CD4-positive, alpha-beta T cell treated with Interleukin-4 for 1 hour (primary cell): ENCODE results near the gene XPO5.
"Not testable (repeated sequence)": the region's sequence is repeated elsewhere in the genome, so short reads cannot be mapped to it uniquely, and the experiment has no call there.

Source experiments
- DNase-seq, 2 donors: peaks; one replicate each; pipeline ENCODE4 v3.0.0-alpha.2; 2020 to 2022

Gene XPO5

DNA sequence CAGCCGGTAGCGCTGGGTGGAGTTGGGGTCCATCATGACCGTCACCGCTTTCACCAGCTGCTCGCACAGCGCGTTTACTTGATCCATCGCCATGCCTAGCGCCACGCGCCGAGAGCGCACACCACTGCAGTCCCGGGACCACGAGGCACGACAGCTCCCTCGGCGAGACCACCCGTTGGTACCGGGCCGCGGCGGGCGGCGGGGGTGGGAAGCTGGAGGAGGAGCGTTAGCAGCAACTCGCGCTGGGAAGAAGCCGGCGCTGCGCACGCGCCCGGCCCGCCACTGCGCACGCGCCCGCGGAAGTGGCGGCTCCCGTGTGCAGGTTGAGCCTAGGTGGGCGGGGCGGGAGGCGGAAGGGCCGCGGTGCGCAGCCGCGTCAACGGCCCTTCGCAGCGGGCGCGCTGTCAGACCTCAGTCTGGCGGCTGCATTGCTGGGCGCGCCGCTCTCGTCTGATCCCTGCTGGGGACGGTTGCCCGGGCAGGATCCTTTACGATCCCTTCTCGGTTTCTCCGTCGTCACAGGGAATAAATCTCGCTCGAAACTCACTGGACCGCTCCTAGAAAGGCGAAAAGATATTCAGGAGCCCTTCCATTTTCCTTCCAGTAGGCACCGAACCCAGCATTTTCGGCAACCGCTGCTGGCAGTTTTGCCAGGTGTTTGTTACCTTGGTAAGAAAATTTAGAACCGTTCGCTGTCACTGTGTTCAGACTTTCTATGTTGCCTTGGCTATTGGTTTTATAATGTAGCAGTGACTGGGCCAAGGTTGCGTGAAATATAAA lies at the start of gene XPO5, which contains the start of gene POLH:
TSS of gene XPO5 (minus strand) at position 267 of the 780 bp plus-strand sequence. CDS start at position 93, 174 bp downstream.
TSS of gene POLH (plus strand) at position 414 of the 780 bp plus-strand sequence. CDS start 6,135 bp downstream, outside the sequence.
- peak; percentile 92 for DNase-seq

DNA sequence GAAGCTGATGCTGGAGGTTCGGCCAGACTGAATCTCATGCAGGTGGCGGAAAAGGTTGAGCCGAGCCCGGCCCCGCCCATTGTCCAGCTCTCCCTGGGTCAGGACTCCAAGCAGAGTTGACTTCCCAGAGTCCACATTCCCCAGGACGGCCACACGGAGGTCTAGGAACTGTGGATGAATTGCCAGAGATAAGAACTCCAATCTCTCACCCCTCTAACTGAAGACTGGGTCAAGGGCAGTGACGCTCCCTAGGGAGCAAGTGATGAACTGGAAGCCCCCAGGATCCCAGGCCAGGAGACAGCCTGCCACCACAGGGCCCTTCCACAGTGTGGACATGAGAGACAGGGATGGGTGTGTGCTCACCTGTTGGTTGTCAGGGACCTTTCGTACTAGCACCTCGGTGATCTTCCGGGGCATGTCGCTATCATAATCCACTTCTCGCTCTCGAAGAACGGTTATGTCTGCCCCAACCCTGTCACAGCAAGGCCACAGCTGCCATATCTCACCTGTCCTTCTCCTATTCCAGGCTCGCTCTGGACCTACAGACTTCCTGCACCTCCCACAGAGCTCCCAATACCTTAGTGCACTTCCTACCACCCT lies 49.7 kb upstream of the XPO5 start:
- DNase-seq: no peak

DNA sequence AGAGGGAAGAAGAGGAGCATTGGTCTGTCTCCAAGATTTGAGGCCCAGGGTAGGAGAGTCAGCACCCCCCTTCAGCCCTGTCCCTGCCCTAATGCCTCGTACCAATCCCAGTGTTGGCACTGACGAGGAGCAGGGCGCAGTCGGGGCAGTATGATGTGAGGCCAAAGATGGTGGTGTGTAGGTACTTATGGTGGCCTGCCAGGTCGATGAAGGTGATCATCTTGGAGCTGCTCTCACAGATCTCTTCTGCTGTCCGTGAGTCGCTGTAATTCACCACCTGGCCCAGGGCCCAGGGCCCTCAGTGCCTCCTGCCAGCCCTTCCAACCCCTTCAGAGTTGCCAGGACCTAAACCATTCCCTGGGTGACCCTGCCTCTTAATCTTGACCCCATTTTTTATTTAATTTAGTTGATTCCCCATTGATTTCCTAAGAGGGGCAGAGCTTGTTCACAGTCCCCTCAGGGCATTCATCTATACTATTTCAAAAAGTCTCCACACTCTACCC lies 49.0 kb upstream of the XPO5 start:
- no peak for DNase-seq

DNA sequence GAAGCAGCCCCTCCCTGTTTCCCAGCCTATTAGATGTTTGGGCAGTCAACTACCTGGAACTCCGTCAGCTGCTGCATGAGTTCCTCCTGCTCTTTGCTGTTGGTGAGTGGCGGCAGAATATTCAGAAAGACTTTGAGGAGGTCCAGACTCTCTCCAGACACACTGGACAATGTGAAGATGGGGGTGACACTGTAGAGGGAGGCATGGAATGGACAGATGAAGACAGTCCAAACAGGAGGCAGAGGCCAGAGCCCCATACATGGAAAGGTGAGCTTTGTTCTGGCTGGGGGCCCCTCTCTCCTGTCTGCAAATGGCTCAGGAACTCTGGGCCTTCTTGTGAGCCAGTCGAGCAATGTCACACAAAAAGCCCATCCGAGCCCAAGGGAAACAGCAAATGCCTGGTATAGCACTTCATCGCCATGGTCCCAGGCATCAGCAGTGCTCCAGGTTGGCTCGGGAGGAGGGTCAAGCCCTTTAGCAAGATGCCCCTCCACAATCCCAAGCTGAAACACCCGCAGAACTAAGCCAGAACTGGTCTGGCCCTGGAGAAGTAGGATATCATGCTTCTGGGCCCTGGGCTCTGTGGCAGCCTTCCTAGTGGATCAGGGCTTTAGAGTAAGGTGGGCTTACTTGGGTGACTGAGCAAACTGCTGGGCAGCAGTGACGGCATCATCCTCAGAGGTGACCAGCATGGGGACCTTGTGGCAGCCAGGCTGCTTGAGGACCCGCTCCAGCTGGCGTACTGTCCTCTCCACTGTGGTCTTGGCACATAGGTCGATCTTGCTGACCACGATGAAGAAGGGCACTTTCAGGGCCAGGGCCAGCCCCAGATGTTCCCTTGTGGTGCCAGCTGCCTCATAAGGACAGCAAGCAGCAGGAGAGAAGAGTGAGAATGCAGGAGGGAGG lies 48.3 kb upstream of the XPO5 start:
- no peak for DNase-seq

DNA sequence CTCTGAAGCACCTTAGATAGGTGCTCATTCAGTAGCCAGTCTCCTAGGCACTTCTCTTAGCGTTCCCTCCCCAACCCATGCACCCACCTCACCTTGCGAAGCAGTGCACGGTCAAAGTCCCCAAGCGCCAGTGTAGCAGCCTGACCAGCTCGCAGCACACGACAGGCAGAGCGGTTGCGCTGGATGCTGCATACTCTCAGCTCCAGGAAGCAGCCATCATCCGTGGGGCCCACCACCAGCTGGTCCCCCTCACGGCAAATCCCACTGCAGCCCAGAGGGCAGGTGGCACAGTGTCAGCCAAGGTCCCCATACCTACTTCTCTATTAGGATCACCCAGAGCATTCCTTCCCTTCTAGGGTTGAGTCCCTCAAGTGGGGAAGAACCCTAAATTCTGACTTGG lies 46.7 kb upstream of the XPO5 start:
- no peak for DNase-seq

DNA sequence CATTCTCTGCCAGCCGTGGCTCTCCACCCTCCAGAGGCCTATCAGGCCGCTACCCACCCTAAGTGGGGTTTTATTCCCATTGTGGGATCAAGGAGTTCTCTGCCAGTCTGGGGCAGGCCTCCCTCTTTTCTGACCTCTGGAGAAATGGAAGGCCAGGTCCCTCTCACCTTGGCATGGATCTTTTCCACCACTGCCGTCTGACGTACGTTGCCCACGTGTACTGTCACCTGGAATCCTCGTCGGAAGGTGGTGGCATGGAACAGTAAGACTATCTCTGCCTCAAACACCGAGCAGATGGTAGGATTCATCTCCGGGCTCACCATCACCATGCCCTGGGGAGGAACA lies 46.0 kb upstream of the XPO5 start:
- no peak for DNase-seq

DNA sequence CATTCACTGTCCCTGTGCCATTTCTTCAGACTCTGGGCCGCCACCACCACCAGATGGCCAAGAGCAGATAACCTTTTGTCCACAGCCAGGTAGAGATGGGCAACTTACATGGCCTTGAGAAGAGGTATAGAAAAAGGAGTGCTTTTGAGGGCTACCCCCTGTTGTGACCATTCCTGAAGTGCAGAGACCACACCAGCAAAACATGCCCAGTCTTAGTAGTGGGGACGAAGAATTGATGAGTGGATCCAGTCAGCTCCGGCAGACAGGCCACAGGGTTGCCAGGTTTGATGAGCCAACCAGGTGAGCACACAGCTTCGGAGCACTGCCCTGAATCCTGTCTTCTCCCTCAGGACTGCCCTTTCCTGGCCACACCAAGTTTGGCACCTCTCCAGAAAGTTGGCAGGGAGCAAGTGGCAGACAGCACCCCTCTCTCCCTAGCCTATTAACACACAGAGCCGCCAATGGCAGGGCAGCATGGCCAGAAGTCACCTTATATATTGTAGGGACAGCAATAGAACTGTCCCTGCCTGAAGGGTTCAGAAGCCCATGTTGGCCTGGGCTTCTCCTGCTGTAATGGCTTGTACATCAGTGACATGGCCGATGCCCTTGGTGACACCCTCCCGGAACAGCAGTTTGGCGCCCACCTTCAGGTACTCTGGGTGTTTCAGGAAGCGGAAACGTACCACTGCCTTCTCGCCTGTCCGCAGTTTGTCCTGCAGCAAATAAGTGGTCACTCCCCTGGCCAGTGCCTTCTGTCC lies 45.4 kb upstream of the XPO5 start:
- no peak for DNase-seq

DNA sequence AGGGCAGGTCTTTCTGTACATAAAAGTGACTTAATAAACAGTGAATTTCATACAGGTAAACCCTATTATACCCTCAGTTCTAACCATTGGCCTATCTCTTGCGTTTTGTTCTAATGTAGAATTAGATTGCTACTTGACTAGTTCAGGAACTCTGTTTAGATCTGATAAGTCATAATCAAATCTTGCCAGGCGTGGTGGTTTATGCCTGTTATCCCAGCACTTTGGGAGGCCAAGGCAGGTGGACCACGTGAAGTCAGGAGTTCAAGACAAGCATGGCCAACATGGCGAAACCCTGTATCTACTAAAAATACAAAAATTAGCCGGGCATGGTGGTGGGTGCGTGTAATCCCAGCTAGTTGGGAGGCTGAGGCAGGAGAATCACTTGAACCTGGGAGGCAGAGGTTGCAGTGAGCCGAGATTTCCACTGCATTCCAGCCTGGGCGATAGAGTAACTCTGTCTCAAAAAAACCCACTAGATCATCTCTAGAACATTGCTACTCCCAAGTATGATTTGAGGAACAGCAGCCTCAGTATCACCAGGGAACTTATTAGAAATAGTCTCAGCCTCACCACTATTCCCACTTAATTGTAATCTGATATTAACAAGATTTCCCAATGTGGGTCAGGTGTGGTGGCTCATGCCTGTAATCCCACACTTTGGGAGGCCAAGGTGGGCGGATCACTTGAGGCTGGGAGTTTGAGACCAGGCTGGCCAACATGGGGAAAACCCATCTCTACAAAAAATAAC lies 41.1 kb upstream of the XPO5 start:
- DNase-seq: no peak

DNA sequence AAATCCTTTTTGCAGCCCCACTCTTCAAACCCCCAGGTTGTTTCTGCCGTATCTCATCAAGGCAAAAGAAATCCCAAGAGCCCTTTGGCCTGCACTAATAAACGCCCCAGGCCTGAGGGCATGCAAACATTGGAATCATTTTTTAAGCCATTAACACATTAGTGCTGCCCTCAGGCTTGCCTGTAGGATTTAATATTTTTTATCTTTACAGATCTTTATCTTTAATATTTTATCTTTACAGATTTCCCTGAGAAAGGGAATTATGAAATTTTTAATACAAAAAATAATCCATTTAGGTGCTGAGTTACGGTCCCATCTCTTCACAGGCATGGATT lies 38.5 kb upstream of the XPO5 start:
- DNase-seq: no peak

DNA sequence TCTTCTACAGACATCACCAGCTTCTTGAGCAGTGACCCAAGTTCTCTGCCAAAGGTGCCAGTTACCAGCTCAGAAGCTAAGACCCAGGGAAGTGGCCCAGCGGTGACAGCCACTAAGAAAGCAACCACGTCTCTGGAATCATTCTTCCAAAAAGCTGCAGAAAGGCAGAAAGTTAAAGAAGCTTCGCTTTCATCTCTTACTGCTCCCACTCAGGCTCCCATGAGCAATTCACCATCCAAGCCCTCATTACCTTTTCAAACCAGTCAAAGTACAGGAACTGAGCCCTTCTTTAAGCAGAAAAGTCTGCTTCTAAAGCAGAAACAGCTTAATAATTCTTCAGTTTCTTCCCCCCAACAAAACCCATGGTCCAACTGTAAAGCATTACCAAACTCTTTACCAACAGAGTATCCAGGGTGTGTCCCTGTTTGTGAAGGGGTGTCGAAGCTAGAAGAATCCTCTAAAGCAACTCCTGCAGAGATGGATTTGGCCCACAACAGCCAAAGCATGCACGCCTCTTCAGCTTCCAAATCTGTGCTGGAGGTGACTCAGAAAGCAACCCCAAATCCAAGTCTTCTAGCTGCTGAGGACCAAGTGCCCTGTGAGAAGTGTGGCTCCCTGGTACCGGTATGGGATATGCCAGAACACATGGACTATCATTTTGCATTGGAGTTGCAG lies 38.0 kb upstream of the XPO5 start:
- no peak for DNase-seq

DNA sequence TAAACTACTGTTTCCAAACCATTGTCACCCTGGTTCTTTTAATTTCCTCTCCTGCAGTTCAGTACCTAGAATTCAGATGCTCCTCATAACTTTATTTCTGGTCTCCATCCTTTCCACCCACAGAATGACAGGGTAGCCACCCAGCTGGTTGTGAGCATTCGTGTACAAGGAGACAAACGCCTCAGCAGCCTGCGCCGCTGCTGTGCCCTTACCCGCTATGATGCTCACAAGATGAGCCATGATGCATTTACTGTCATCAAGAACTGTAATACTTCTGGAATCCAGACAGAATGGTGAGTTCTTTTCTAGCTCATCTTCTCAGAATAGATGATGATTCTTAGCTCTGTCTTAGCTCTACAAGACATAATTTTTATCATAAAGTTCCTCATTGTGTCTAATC lies 34.6 kb upstream of the XPO5 start:
- no peak for DNase-seq

DNA sequence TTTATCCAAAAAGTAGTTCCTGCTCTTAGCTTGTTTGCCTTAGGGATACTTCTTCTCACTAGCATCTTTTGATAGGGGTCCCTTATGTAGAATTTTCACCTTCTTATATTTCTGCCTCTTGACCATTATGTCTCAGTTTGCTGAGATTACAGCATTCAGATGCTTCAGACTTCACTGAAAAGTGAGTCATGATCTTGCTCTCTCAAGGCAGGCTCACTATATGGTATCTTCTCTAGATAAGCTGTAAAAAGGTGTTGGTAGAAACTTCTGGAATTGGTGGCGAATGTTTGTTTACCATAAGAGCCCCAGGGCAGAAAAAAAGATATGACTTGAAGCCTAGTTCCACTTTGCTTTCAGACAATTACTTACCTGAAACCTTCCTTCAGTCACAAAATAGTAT lies 33.6 kb upstream of the XPO5 start:
- no peak for DNase-seq

DNA sequence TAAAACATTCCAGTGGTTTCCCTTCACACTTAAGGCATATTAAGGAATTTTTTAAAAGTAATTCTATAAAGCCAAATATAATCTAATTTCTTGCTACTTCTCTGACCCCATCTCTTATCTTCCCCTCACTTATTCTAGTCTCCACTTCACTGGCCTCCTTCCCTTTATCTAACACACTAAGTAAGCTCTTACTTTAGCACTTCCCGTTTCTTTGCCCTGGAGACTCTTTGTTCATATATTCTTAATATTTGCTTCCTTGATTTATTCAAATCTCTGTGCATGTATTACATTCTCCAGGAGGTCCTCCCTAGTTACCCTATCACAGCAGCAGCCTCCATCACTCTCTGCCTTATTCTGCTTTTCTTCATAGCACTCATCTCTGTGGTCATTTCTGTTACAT lies 33.0 kb upstream of the XPO5 start:
- no peak for DNase-seq

DNA sequence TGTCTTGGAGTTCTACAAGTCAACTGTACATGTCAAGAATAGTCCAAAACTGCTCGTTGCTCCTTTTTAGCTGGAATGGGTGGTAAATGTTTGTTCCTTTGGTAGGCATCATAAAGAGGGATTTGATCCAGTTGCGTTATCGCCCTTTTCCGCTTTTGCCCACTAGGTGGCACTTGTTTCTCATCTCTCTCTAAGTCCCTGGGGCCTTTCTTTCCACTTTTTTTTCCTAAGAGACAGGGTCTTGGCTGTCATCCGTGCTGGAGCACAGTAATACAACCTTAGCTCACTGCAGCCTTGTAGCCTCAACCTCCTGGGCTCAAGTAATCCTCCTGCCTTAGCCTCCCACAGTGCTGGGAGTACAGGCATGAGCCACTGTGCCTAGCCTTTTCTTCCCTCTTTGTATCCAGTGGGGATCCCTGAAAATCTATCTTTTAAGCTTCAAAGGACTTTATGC lies 32.5 kb upstream of the XPO5 start:
- DNase-seq: peak; percentile 44 to 59

DNA sequence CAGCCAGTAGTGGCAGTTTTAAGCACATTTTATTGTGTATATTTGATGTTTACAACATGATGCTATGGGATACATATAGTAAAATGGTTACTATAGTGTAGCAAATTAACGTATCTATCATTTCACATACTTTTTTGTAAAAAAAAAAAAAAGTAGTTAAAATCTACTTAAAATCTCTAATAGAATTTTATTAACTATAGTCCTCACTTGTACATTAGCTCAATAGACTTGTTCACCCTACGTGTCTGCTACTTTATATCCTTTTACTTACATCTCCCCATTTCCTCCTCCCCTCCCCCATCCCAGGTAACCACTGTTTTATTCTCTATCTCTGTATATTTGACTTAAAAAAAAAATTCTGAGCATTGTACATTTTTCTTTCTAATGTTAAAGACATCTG lies 30.2 kb upstream of the XPO5 start:
- DNase-seq: no peak

DNA sequence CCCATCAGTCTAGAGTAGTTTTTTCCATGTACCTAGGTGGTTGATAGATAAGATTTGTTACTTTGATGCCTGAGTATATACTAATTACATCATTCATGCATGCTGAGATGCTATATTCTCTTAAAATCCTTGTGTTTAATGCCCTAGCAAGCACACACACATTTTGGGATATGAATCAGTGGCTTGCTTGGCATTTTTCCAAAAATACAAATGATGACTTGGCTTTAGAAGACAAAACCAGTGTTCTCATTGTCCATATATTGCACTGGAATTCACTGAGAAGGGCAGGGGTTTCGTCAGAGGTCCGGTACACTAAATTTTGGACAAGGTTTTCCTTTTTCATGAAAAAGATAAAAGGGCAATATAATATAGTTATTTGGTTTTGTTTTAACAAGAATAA lies 28.3 kb upstream of the XPO5 start:
- no peak for DNase-seq

DNA sequence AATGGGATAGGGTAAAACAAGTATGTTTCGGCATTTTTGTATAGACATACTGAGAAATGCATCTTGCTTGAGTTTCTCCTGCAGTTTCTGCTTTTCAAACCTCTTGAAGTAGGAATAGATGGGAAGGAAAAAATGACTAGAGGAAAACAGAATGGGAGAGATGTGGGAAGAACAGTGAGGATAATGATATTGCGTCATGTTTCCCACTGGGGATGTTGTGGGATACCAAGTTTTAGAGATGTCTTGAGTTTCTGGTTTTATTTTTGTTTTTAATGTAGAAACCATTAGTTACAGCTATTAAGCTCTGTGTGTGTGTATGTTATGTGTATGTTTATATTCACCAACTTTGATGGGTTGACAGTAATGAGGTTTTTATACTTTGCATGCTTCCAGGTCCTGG lies 24.8 kb upstream of the XPO5 start:
- DNase-seq: no peak

DNA sequence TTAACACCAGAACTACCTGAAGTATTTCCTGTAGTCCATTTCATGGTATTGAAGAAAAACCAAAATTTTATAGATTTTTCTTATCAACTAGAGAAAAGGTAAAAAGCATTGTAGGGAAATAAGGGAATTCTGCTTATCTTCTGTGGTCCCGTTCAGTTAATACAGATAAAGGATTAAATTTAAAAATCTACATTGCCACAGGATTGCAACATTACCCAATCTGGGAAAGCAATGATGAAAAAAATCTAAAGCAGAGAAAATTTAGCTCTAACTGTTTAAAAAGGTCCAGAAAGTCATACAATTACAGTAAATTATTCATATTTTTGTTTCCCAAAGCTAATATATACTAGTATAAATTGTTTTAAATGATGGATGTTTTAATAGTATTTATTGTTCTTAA lies 18.1 kb upstream of the XPO5 start:
- no peak for DNase-seq

DNA sequence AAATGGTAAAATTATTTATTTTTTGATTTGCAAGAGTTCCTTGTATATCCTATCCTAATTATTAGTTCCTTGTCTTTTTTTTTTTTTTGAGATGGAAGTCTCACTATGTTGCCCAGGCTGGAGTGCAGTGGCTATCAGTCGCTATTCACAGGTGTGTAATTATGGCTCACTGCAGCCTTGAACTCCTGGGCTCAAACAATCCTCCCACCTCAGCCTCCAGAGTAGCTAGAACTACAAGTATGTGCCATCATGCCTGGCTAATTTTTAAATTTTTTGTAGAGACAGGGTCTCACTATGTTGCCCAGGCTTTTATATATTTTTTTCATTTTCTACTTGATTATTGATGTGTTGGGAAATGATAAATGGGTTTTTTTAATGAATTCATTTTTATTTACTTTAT lies 13.7 kb upstream of the XPO5 start:
- not testable (repeated sequence) for DNase-seq

DNA sequence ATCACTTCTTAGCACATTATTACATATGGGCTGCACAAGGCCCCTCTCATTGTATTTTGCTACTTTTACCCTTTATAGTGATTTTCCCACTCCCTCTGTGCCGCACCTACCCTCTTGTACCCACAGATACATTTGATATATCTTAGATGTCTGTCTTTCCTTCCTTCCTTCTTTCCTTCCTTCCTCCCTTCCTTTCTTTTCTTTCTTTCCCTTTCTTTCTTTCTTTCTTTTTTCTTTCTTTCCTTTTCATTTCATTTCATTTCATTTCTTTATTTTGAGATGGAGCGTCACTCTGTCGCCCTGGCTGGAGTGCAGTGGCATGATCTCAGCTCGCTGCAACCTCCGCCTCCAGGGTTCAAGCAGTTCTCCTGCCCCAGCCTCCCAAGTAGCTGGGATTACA lies 12.4 kb upstream of the XPO5 start:
- DNase-seq: no peak

DNA sequence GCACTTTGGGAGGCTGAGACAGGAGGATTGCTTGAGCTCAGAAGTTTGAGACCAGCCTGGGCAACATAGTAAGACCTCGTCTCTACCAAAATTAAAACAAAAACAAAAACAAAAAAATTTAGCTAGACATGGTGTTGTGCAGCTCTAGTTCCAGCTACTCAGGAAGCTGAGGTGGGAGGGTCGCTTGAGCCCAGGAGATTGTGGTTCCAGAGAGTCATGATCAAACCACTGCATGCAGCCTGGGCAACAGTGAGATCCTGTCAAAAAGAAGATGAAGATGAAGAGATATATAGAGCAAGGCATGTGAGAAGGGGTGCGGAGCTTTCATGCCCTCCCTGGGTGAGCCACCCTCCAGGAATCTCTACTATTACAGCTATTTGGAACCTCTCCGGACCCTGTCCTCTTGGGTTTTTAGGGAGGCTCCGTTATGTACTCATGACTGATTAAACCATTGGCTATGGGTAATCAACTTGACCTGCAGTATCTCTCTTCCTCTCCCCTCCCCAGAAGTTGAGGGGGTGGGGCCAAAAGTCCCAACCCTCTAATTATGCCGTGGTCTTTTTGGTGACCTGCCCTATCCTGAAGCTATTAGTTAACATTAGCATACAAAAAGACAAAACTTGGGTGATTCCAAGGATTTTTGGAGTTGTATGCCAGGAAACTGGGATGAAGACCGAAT lies 9.2 kb upstream of the XPO5 start:
- peak in 1 of 2 donors; percentile 42 for DNase-seq
